SK-N-SH (cell line): ENCODE results near the gene CDKL4.

Experiments used
- CTCF ChIP-seq: fragments of 200-600 bp; sonication (generic); IDR thresholded peaks from 2 replicates; pipeline ENCODE4 v1.6.1; 2017; ENCODE audit warnings: antibody characterized with exemption, mild to moderate bottlenecking, moderate library complexity
- SIN3A ChIP-seq: IDR thresholded peaks from 2 replicates; pipeline ENCODE4 v1.6.1; 2012; ENCODE audit warnings: low read depth, mild to moderate bottlenecking, low read length, moderate library complexity, borderline replicate concordance
- ZBTB33 ChIP-seq: IDR thresholded peaks from 2 replicates; pipeline ENCODE4 v1.4.0; 2012; ENCODE audit warnings: low read depth, borderline replicate concordance

GRCh38 chr2:39158351-39158750, 85.4 kb downstream of the CDKL4 start:
- TF ChIP-seq ZBTB33 (no peak), SIN3A (no peak), CTCF (no peak)
